HCT116 (cell line): Measurements from ENCODE around the gene CLIC6. TPM values are rescaled to one million over a fixed set of nuclear protein-coding genes. Genes with fewer than 3 reads are reported as not detected.

Source experiments
- ATAC-seq: fragments of 200-7000 bp; cut with Tn5 transposase; 2 replicates; pipeline ENCODE4 v1.9.1; 2020; ENCODE audit warnings: mild to moderate bottlenecking, moderate library complexity
- BruUV-seq: library from RNA; stranded (reverse); fragments of 400-500 nt; replicated peaks from 2 replicates; lab custom pipeline; 2021; lab: Mats Ljungman, UMichigan
- CTCF ChIA-PET: fragments of 300-600 bp; sonication (Branson Sonifier 250); formaldehyde crosslinking; loops from one replicate; lab custom pipeline; 2021; ENCODE audit warnings: antibody characterized with exemption; lab: Charles Lee
- POLR2A ChIA-PET: fragments of 300-600, 350-600 bp; sonication (Branson Sonifier 250); formaldehyde crosslinking; loops from one replicate; lab custom pipeline; 2021; ENCODE audit warnings: antibody characterized with exemption; lab: Charles Lee
- RAD21 ChIA-PET, 2 experiments: fragments of 300-600 bp; sonication (Branson Sonifier 250); formaldehyde crosslinking; loops; one replicate each; lab custom pipeline; 2023; ENCODE audit warnings: low total read pairs in 2 of 2; ENCODE audit not compliant: uncharacterized antibody in 2 of 2, unreplicated experiment in 2 of 2, low non-redundant PET in 1 of 2; lab: Charles Lee
- DNase-seq: peaks from one replicate; pipeline ENCODE4 v3.0.0-alpha.2; 2010; ENCODE audit warnings: low read depth, low spot score
- H2AFZ ChIP-seq: fragments of 200-600 bp; shearing (Covaris generic), sonication (generic); 2 replicates; pipeline ENCODE4 v1.6.1; 2017; ENCODE audit warnings: low read depth, mixed run types, mixed read lengths, antibody characterized with exemption, low read length; ENCODE audit not compliant: poor library complexity, severe bottlenecking
- H3K27ac ChIP-seq: 2 replicates; pipeline ENCODE4 v1.5.1; 2012; ENCODE audit warnings: low read depth, low read length
- H3K27me3 ChIP-seq: fragments of 200-600 bp; sonication (generic); 2 replicates; pipeline ENCODE4 v1.6.1; 2016; ENCODE audit warnings: mixed run types, low read length, mixed read lengths; ENCODE audit not compliant: insufficient read depth
- H3K36me3 ChIP-seq, 2 experiments: fragments of 200-500 bp in 1 of 2; fragments of 200-600 bp in 1 of 2; sonication (Bioruptor generic) in 1 of 2; sonication (generic) in 1 of 2; 2 replicates each; pipeline versions ENCODE4 v1.5.1 to v1.6.1; 2014 to 2016; ENCODE audit warnings: low read length in 2 of 2, inconsistent platforms in 1 of 2, mixed read lengths in 1 of 2, mixed run types in 1 of 2; ENCODE audit not compliant: insufficient read depth in 2 of 2, control insufficient read depth in 1 of 2
- H3K4me1 ChIP-seq, 2 experiments: fragments of 200-600 bp in 1 of 2; sonication (generic) in 1 of 2; 2 replicates each; pipeline versions ENCODE4 v1.5.1 to v1.6.1; 2012 to 2017; ENCODE audit warnings: low read length in 2 of 2, inconsistent platforms in 1 of 2, mild to moderate bottlenecking in 1 of 2, mixed read lengths in 1 of 2, mixed run types in 1 of 2, moderate library complexity in 1 of 2; ENCODE audit not compliant: insufficient read depth in 2 of 2, control insufficient read depth in 1 of 2
- H3K4me2 ChIP-seq: fragments of 200-600 bp; sonication (generic); 2 replicates; pipeline ENCODE4 v1.6.1; 2017; ENCODE audit warnings: mixed run types, low read length, mixed read lengths
- H3K4me3 ChIP-seq, 2 experiments: fragments of 200-600 bp in 1 of 2; sonication (generic) in 1 of 2; replicated peaks in 1 of 2; 2 replicates each; pipeline ENCODE4 v1.5.1; 2011 to 2016; ENCODE audit warnings: low read length in 2 of 2, control low read depth in 1 of 2, low read depth in 1 of 2, mild to moderate bottlenecking in 1 of 2, mixed read lengths in 1 of 2, mixed run types in 1 of 2
- H3K79me2 ChIP-seq: fragments of 200-600 bp; sonication (generic); 2 replicates; pipeline ENCODE4 v1.6.1; 2017; ENCODE audit warnings: mild to moderate bottlenecking, mixed run types, low read length, moderate library complexity, mixed read lengths; ENCODE audit not compliant: insufficient read depth
- H3K9ac ChIP-seq: fragments of 200-600 bp; sonication (generic); 2 replicates; pipeline ENCODE4 v1.6.1; 2016; ENCODE audit warnings: low read length, mixed read lengths
- H3K9me2 ChIP-seq: fragments of 200-600 bp; sonication (generic), shearing (Covaris generic); 2 replicates; pipeline ENCODE4 v1.6.1; 2017; ENCODE audit warnings: mixed run types, mild to moderate bottlenecking, moderate library complexity; ENCODE audit not compliant: insufficient read depth
- H3K9me3 ChIP-seq, 2 experiments: fragments of 200-500 bp in 1 of 2; fragments of 200-600 bp in 1 of 2; sonication (Bioruptor generic) in 1 of 2; sonication (generic) in 1 of 2; 2 replicates each; pipeline ENCODE4 v1.6.1; 2014 to 2017; ENCODE audit warnings: low read length in 2 of 2, mixed read lengths in 2 of 2, inconsistent platforms in 1 of 2, low read depth in 1 of 2, mild to moderate bottlenecking in 1 of 2, mixed run types in 1 of 2, moderate library complexity in 1 of 2; ENCODE audit not compliant: control insufficient read depth in 1 of 2, insufficient read depth in 1 of 2
- H4K20me1 ChIP-seq: fragments of 200-600 bp; sonication (generic), shearing (Covaris generic); 2 replicates; pipeline ENCODE4 v1.6.1; 2017; ENCODE audit warnings: mixed run types, mild to moderate bottlenecking, moderate library complexity; ENCODE audit not compliant: insufficient read depth
- ATF3 ChIP-seq: IDR thresholded peaks from 2 replicates; pipeline ENCODE4 v1.6.1; 2012
- CBX3 ChIP-seq: IDR thresholded peaks from 2 replicates; pipeline ENCODE4 v1.6.1; 2012; ENCODE audit warnings: low read depth
- CEBPB ChIP-seq: IDR thresholded peaks from 2 replicates; pipeline ENCODE4 v1.6.1; 2012; ENCODE audit warnings: low read depth
- EGR1 ChIP-seq: IDR thresholded peaks from 2 replicates; pipeline ENCODE4 v1.6.1; 2012; ENCODE audit warnings: low read depth
- ELF1 ChIP-seq: IDR thresholded peaks from 2 replicates; pipeline ENCODE4 v1.6.1; 2012; ENCODE audit warnings: low read depth, borderline replicate concordance
- EZH2 ChIP-seq: fragments of 200-600 bp; sonication (generic); IDR thresholded peaks from 2 replicates; pipeline ENCODE4 v1.6.1; 2017; ENCODE audit warnings: antibody characterized with exemption, mixed run types
- JUND ChIP-seq: IDR thresholded peaks from 2 replicates; pipeline ENCODE4 v1.6.1; 2012
- POLR2A ChIP-seq: IDR thresholded peaks from 2 replicates; pipeline ENCODE4 v1.7.0; 2011; ENCODE audit warnings: borderline replicate concordance; ENCODE audit not compliant: insufficient read depth, insufficient read length; ENCODE audit errors: extremely low read depth
- RAD21 ChIP-seq: IDR thresholded peaks from 2 replicates; pipeline ENCODE4 v1.6.1; 2012; ENCODE audit warnings: low read depth, mild to moderate bottlenecking
- SP1 ChIP-seq: IDR thresholded peaks from 2 replicates; pipeline ENCODE4 v1.6.1; 2012; ENCODE audit warnings: low read depth
- ZBTB33 ChIP-seq: IDR thresholded peaks from 2 replicates; pipeline ENCODE4 v1.6.1; 2011; ENCODE audit warnings: mild to moderate bottlenecking, low read length, moderate library complexity; ENCODE audit not compliant: insufficient replicate concordance; ENCODE audit errors: extremely low read depth
- ZFX ChIP-seq: fragments of 450-650 bp; IDR thresholded peaks from 2 replicates; pipeline ENCODE4 v1.6.1; 2017
- intact Hi-C: fragments of 100-400 bp; cut with micrococcal nuclease; formaldehyde crosslinking; loops from 2 replicates; pipeline ENCODE4 v1.10.0; 2022
- total RNA-seq: library from RNA; stranded (reverse); gene quantifications from one replicate; pipeline ENCODE4 v1.2.1, GENCODE V29; 2021; ENCODE audit not compliant: unreplicated experiment

CLIC6 gene
- total RNA-seq, 1 experiment from 2014 or later: 0.05 TPM

GRCh38 chr21:34696121-34696520 lies 27.3 kb downstream of the CLIC6 start:
- TF ChIP-seq ZBTB33: no peak
- TF ChIP-seq EGR1: no peak
- TF ChIP-seq EZH2: no peak
- TF ChIP-seq ELF1: no peak
- no peak for TF ChIP-seq JUND
- no peak for TF ChIP-seq RAD21
- no peak for TF ChIP-seq ATF3
- TF ChIP-seq SP1: no peak
- no peak for TF ChIP-seq CEBPB
- no peak for TF ChIP-seq CBX3
- TF ChIP-seq ZFX: no peak
- TF ChIP-seq POLR2A: no peak
- TF ChIP-seq, all 23 proteins: peak for 0
- Histone ChIP-seq H3K9me2 (no peaks in the 10 kb centered on the region), H2AFZ (no peak overlapping the region), H3K4me1 (peaks cover 0 to 3% of the 10 kb centered on the region in 2 experiments; a peak in 1 of 4 replicates), H3K4me2 (no peak overlapping the region), H3K27me3 (peaks cover 3% of the 10 kb centered on the region; the same call in 1 of the 2 replicates), H3K36me3 (no peaks in the 10 kb centered on the region), H3K9me3 (no peaks in the 10 kb centered on the region), H3K9ac (no peak overlapping the region), H3K79me2 (no peaks in the 10 kb centered on the region), H3K27ac (no peak overlapping the region), H3K4me3 (no peak overlapping the region), H4K20me1 (no peaks in the 10 kb centered on the region)
- ChIA-PET POLR2A (no interaction called here), CTCF (no interaction called here), RAD21 (no interaction called here)
- ATAC-seq (no peak), DNase-seq (no peak)
- intact Hi-C loops: no loop called here
- BruUV-seq: no TSS peak
